ENCODE results near the gene KIF1B. TPM values are rescaled to one million over a fixed set of nuclear protein-coding genes. Genes with fewer than 3 reads are reported as not detected.

Gene KIF1B
- total RNA-seq, 1 experiment from 2014 or later: 69.5 TPM

DNA sequence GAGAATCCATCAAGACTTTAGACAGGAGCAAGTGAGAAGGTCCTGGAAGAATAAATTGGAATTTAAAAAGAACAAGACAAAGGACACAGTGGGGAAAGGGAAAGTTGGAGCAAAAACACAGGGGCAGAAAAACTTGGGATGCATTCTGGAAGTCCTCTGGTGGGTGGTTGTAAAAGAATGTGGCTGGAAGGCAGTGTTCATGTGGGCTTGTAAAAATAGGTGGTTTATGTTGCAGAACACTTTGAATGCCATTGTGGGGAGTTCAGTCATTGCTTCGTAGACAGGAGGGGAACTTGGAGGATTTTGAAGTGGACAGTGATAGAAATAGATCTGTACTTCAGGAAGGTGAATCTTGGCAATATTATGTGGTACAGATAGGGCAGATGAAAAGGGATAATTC lies 15.2 kb downstream of the KIF1B start:
- H3K27me3 ChIP-seq (replicated peaks; ENCODE audit: insufficient read depth, low read depth, low read length, poor library complexity): no peaks in the 10 kb centered on the region
- no TSS peak for BruUV-seq (replicated peaks)
- DNase-seq (ENCODE audit: low spot score): no peak
- H3K4me1 ChIP-seq (ENCODE audit: insufficient read depth, low read length, poor library complexity, severe bottlenecking): no peaks in the 10 kb centered on the region
- intact Hi-C loops (cut with micrococcal nuclease; ENCODE audit: unreplicated experiment): no loop called here
- H3K36me3 ChIP-seq (ENCODE audit: insufficient read depth, low read length, poor library complexity, severe bottlenecking): no peaks in the 10 kb centered on the region
- peaks cover 5% of the 10 kb centered on the region for H3K9me3 ChIP-seq (ENCODE audit: low read depth, low read length, poor library complexity, severe bottlenecking)
- TF ChIP-seq CTCF (conservative IDR thresholded peaks at IDR 0.05; ENCODE audit: low read depth, low read length): no peak
- TF ChIP-seq EZH2 (IDR thresholded peaks at IDR 0.05; ENCODE audit: borderline replicate concordance, low read depth, low read length, poor library complexity, severe bottlenecking): no peak
- H3K27ac ChIP-seq (ENCODE audit: low read depth, low read length, poor library complexity, severe bottlenecking): no peak overlapping the region
- no peak overlapping the region for H3K4me3 ChIP-seq (ENCODE audit: low read depth, low read length, poor library complexity, severe bottlenecking)
- CTCF ChIA-PET: no interaction called here
- POLR2A ChIA-PET (ENCODE audit: low non-redundant PET): no interaction called here

DNA sequence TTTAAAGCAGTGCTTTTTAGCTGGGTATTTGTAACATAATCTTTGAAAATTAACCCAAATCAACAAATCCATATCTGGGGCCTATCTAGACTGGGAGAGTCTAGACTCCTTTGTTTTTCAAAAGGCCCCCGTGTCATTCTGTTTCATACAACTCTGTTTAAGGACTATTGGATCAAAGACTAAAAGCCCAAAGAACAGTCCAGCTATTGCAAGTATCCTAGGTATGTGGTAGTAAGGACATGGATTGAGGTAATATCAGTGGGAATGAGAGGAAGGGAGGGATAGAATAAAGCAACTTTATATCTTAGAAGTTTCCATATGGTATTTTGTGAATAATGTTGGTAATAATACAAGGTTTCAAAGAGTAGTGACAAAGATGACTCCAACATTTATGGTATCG lies 18.2 kb downstream of the KIF1B start:
- no peak overlapping the region for H3K27ac ChIP-seq (ENCODE audit: low read depth, low read length, poor library complexity, severe bottlenecking)
- intact Hi-C loops (cut with micrococcal nuclease; ENCODE audit: unreplicated experiment): no loop called here
- H3K4me3 ChIP-seq (ENCODE audit: low read depth, low read length, poor library complexity, severe bottlenecking): no peak overlapping the region
- DNase-seq (ENCODE audit: low spot score): no peak
- ChIA-PET POLR2A (ENCODE audit: low non-redundant PET) (no interaction called here), CTCF (no interaction called here)
- H3K27me3 ChIP-seq (replicated peaks; ENCODE audit: insufficient read depth, low read depth, low read length, poor library complexity): no peaks in the 10 kb centered on the region
- no peak for TF ChIP-seq EZH2 (IDR thresholded peaks at IDR 0.05; ENCODE audit: borderline replicate concordance, low read depth, low read length, poor library complexity, severe bottlenecking)
- no peak for TF ChIP-seq CTCF (conservative IDR thresholded peaks at IDR 0.05; ENCODE audit: low read depth, low read length)
- no peaks in the 10 kb centered on the region for H3K36me3 ChIP-seq (ENCODE audit: insufficient read depth, low read length, poor library complexity, severe bottlenecking)
- H3K9me3 ChIP-seq (ENCODE audit: low read depth, low read length, poor library complexity, severe bottlenecking): peaks cover 5% of the 10 kb centered on the region
- no TSS peak for BruUV-seq (replicated peaks)
- H3K4me1 ChIP-seq (ENCODE audit: insufficient read depth, low read length, poor library complexity, severe bottlenecking): no peaks in the 10 kb centered on the region

GRCh38 chr1:10229903-10230302 lies 19.5 kb downstream of the KIF1B start:
- intact Hi-C loops (cut with micrococcal nuclease; ENCODE audit: unreplicated experiment): no loop called here
- TF ChIP-seq EZH2 (IDR thresholded peaks at IDR 0.05; ENCODE audit: borderline replicate concordance, low read depth, low read length, poor library complexity, severe bottlenecking) (no peak), CTCF (conservative IDR thresholded peaks at IDR 0.05; ENCODE audit: low read depth, low read length) (no peak)
- Histone ChIP-seq H3K4me3 (ENCODE audit: low read depth, low read length, poor library complexity, severe bottlenecking) (no peak overlapping the region), H3K27ac (ENCODE audit: low read depth, low read length, poor library complexity, severe bottlenecking) (no peak overlapping the region), H3K4me1 (ENCODE audit: insufficient read depth, low read length, poor library complexity, severe bottlenecking) (no peaks in the 10 kb centered on the region), H3K36me3 (ENCODE audit: insufficient read depth, low read length, poor library complexity, severe bottlenecking) (no peaks in the 10 kb centered on the region), H3K9me3 (ENCODE audit: low read depth, low read length, poor library complexity, severe bottlenecking) (no peaks in the 10 kb centered on the region), H3K27me3 (replicated peaks; ENCODE audit: insufficient read depth, low read depth, low read length, poor library complexity) (no peaks in the 10 kb centered on the region)
- ChIA-PET POLR2A (ENCODE audit: low non-redundant PET) (no interaction called here), CTCF (no interaction called here)
- no TSS peak for BruUV-seq (replicated peaks)
- no peak for DNase-seq (ENCODE audit: low spot score)
